IMR-90 (cell line): ENCODE data around the gene KLK1. TPM values are rescaled to one million over a fixed set of nuclear protein-coding genes. Genes with fewer than 3 reads are reported as not detected.

ENCODE experiments used
- ATAC-seq: fragments of 200-7000 bp; cut with Tn5 transposase; 2 replicates; pipeline ENCODE4 v1.9.1; 2020; ENCODE audit warnings: low read depth, mild to moderate bottlenecking, moderate library complexity
- BruUV-seq: library from RNA; stranded (reverse); fragments of 400-500 nt; replicated peaks from 2 replicates; lab custom pipeline; 2021; lab: Mats Ljungman, UMichigan
- CTCF ChIA-PET: fragments of 300-600 bp; formaldehyde crosslinking; extraction: SDS; loops from one replicate; lab custom pipeline; 2021; ENCODE audit warnings: antibody characterized with exemption; lab: Yijun Ruan, JAX
- POLR2A ChIA-PET: fragments of 300-600 bp; sonication (Branson Sonifier 250); formaldehyde crosslinking; loops from one replicate; lab custom pipeline; 2022; ENCODE audit warnings: antibody characterized with exemption; ENCODE audit not compliant: unreplicated experiment; lab: Charles Lee
- DNase-seq: peaks from one replicate; pipeline ENCODE4 v3.0.0; 2013
- H2AFZ ChIP-seq: replicated peaks from 2 replicates; pipeline ENCODE3; 2013; ENCODE audit warnings: low read length, mild to moderate bottlenecking; ENCODE audit not compliant: poor library complexity
- H2AK5ac ChIP-seq: 2 replicates; pipeline ENCODE4 v1.6.1; 2013; ENCODE audit warnings: low read depth, low read length, inconsistent platforms
- H2AK9ac ChIP-seq: replicated peaks from 2 replicates; pipeline ENCODE3; 2013; ENCODE audit warnings: mild to moderate bottlenecking, low read depth, low read length, moderate library complexity; ENCODE audit not compliant: poor library complexity
- H2BK120ac ChIP-seq: 2 replicates; pipeline ENCODE4 v1.6.1; 2013; ENCODE audit warnings: low read depth, low read length, inconsistent platforms
- H2BK15ac ChIP-seq: 3 replicates; pipeline ENCODE4 v1.6.1; 2013; ENCODE audit warnings: low read depth, low read length, inconsistent platforms
- H2BK20ac ChIP-seq: 2 replicates; pipeline ENCODE4 v1.6.1; 2013; ENCODE audit warnings: low read depth, mild to moderate bottlenecking, inconsistent platforms, low read length, moderate library complexity
- H2BK5ac ChIP-seq: 2 replicates; pipeline ENCODE4 v1.6.1; 2013; ENCODE audit warnings: mild to moderate bottlenecking, low read depth, low read length, inconsistent platforms; ENCODE audit not compliant: poor library complexity, severe bottlenecking
- H3K14ac ChIP-seq: replicated peaks from 2 replicates; pipeline ENCODE4 v1.6.1; 2013; ENCODE audit warnings: low read depth, low read length, inconsistent platforms
- H3K18ac ChIP-seq: 2 replicates; pipeline ENCODE4 v1.6.1; 2013; ENCODE audit warnings: low read depth, low read length, control low read depth
- H3K23ac ChIP-seq: 2 replicates; pipeline ENCODE4 v1.6.1; 2013; ENCODE audit warnings: low read depth, low read length, inconsistent platforms
- H3K27ac ChIP-seq: 2 replicates; pipeline ENCODE4 v1.5.1; 2013; ENCODE audit warnings: mild to moderate bottlenecking, control low read depth, low read length; ENCODE audit not compliant: insufficient read depth
- H3K27me3 ChIP-seq: 2 replicates; pipeline ENCODE4 v1.6.1; 2013; ENCODE audit warnings: low read length; ENCODE audit not compliant: control insufficient read depth, insufficient read depth
- H3K36me3 ChIP-seq: 2 replicates; pipeline ENCODE4 v1.6.1; 2013; ENCODE audit warnings: low read length, mixed read lengths; ENCODE audit not compliant: control insufficient read depth, insufficient read depth
- H3K4ac ChIP-seq: 2 replicates; pipeline ENCODE4 v1.6.1; 2013; ENCODE audit warnings: low read depth, low read length, inconsistent platforms
- H3K4me1 ChIP-seq: 2 replicates; pipeline ENCODE4 v1.6.1; 2013; ENCODE audit warnings: low read length, mixed read lengths; ENCODE audit not compliant: control insufficient read depth, insufficient read depth
- H3K4me2 ChIP-seq: 2 replicates; pipeline ENCODE4 v1.6.1; 2013; ENCODE audit warnings: low read depth, mild to moderate bottlenecking, control low read depth, low read length, moderate library complexity
- H3K4me3 ChIP-seq: 2 replicates; pipeline ENCODE4 v1.5.1; 2013; ENCODE audit warnings: low read depth, mild to moderate bottlenecking, control low read depth, low read length, moderate library complexity; ENCODE audit not compliant: insufficient read depth
- H3K56ac ChIP-seq: 2 replicates; pipeline ENCODE4 v1.6.1; 2013; ENCODE audit warnings: low read length, inconsistent platforms; ENCODE audit not compliant: insufficient read depth; ENCODE audit errors: extremely low read depth
- H3K79me1 ChIP-seq, 2 experiments: 2 replicates each; pipeline ENCODE4 v1.6.1; 2013; ENCODE audit warnings: low read length in 2 of 2, inconsistent platforms in 1 of 2, low read depth in 1 of 2
- H3K9ac ChIP-seq: 2 replicates; pipeline ENCODE4 v1.6.1; 2013; ENCODE audit warnings: low read depth, low read length, control low read depth
- H3K9me1 ChIP-seq: 2 replicates; pipeline ENCODE4 v1.6.1; 2013; ENCODE audit warnings: low read length, inconsistent platforms; ENCODE audit not compliant: insufficient read depth
- H3K9me3 ChIP-seq: 2 replicates; pipeline ENCODE4 v1.6.1; 2013; ENCODE audit warnings: low read length; ENCODE audit not compliant: control insufficient read depth, insufficient read depth
- H4K20me1 ChIP-seq: 2 replicates; pipeline ENCODE4 v1.6.1; 2013; ENCODE audit warnings: low read length, inconsistent platforms; ENCODE audit not compliant: insufficient read depth
- H4K5ac ChIP-seq: 2 replicates; pipeline ENCODE4 v1.6.1; 2013; ENCODE audit warnings: mild to moderate bottlenecking, low read depth, low read length, control low read depth
- H4K8ac ChIP-seq, 2 experiments: 2 replicates each; pipeline ENCODE4 v1.6.1; 2013; ENCODE audit warnings: low read depth in 2 of 2, low read length in 2 of 2, control low read depth in 1 of 2, inconsistent platforms in 1 of 2
- H4K91ac ChIP-seq: 2 replicates; pipeline ENCODE4 v1.6.1; 2013; ENCODE audit warnings: low read depth, low read length, inconsistent platforms; ENCODE audit not compliant: insufficient read depth
- BHLHE40 ChIP-seq: fragments of 150-350 bp; IDR thresholded peaks from 2 replicates; pipeline ENCODE4 v1.6.1; 2016; ENCODE audit warnings: mild to moderate bottlenecking, low read depth, low read length
- CEBPB ChIP-seq: IDR thresholded peaks from 2 replicates; pipeline ENCODE4 v1.6.1; 2012; ENCODE audit warnings: low read depth, low read length, improper control_type of control experiment
- CHD1 ChIP-seq: IDR thresholded peaks from 2 replicates; pipeline ENCODE4 v1.6.1; 2012; ENCODE audit warnings: low read depth, low read length, improper control_type of control experiment
- POLR2A ChIP-seq: IDR thresholded peaks from 2 replicates; pipeline ENCODE4 v1.6.1; 2012; ENCODE audit warnings: mild to moderate bottlenecking, low read depth, low read length
- SMC3 ChIP-seq: fragments of 150-350 bp; IDR thresholded peaks from 2 replicates; pipeline ENCODE4 v1.6.1; 2016; ENCODE audit warnings: low read depth, mild to moderate bottlenecking, antibody characterized with exemption, low read length, moderate library complexity
- WGBS, 2 experiments: methylation state at CpG; one replicate each; pipeline versions ENCODE4 v1.1.5 to v1.1.7; 2013; ENCODE audit warnings: missing lambda C conversion rate in 2 of 2; ENCODE audit not compliant: insufficient read length in 1 of 2; ENCODE audit errors: extremely low coverage in 2 of 2; 5-methylcytosine and 5-hydroxymethylcytosine counted together
- dilution Hi-C: fragments of 300-500 bp; cut with HindIII; formaldehyde crosslinking; loops from one replicate; pipeline ENCODE4 v1.14.3; 2018; ENCODE audit warnings: low sequenced_read_pairs; ENCODE audit not compliant: unreplicated experiment
- in situ Hi-C: fragments of 300-500 bp; cut with MboI; formaldehyde crosslinking; loops from 3 replicates; pipeline ENCODE4 v1.14.3; 2019; ENCODE audit warnings: low sequenced_read_pairs, inconsistent platforms, mixed read lengths
- intact Hi-C: fragments of 100-400 bp; cut with micrococcal nuclease; formaldehyde crosslinking; loops from 2 replicates; pipeline ENCODE4 v1.10.0; 2022
- polyA plus RNA-seq, 3 experiments: library from polyadenylated mRNA; depleted of rRNA; stranded (reverse); fragments of >200 nt; gene quantifications; 2 replicates each; pipeline ENCODE4 v1.2.3, GENCODE V29; 2012; ENCODE audit warnings: low replicate concordance in 1 of 3
- total RNA-seq: library from RNA; depleted of rRNA; stranded (reverse); fragments of >200 nt; gene quantifications from 2 replicates; pipeline ENCODE4 v1.2.3, GENCODE V29; 2012

The KLK1 gene
- total and polyA plus RNA-seq, 2 of the 4 experiments (the other 2 are of a cell fraction): not detected

- no peak overlapping the region for H3K27ac ChIP-seq
- dilution Hi-C loops (no loop called here), in situ Hi-C loops (no loop called here), intact Hi-C loops (no loop called here)
- ATAC-seq (no peak), DNase-seq (no peak)
- no peak overlapping the region for H3K56ac ChIP-seq
- H3K36me3 ChIP-seq: no peaks in the 10 kb centered on the region
- H3K4me2 ChIP-seq: no peak overlapping the region
- no TSS peak for BruUV-seq
- H3K9me3 ChIP-seq: 0 out of 2 replicates have a peak, but pooled peaks cover 4% of the 10 kb centered on the region
- no peak overlapping the region for H3K14ac ChIP-seq
- H3K9ac ChIP-seq: no peak overlapping the region
- H2AK9ac ChIP-seq: no peak overlapping the region
- no peak overlapping the region for H2AK5ac ChIP-seq
- no peak overlapping the region for H4K91ac ChIP-seq
- CTCF ChIA-PET: no interaction called here
- H3K18ac ChIP-seq: no peak overlapping the region
- no peaks in the 10 kb centered on the region for H3K4me1 ChIP-seq
- no peak overlapping the region for H2BK20ac ChIP-seq
- 100% methylated on average over 1 of the region's 4 CpGs; no CpG with 5 or more reads in 1 of the 2 experiments for WGBS, 2 experiments
- no peak overlapping the region for H3K4ac ChIP-seq
- no peaks in the 10 kb centered on the region for H3K79me1 ChIP-seq
- no peak overlapping the region for H4K5ac ChIP-seq
- no peaks in the 10 kb centered on the region for H4K20me1 ChIP-seq
- no peak overlapping the region for H3K23ac ChIP-seq
- no peak overlapping the region for H2BK5ac ChIP-seq
- no peak overlapping the region for H2AFZ ChIP-seq
- H2BK120ac ChIP-seq: no peak overlapping the region
- peaks cover 4% of the 10 kb centered on the region; the same call in 1 of the 2 replicates for H3K27me3 ChIP-seq
- no peak overlapping the region for H2BK15ac ChIP-seq
- no peak for TF ChIP-seq CHD1
- TF ChIP-seq SMC3: no peak
- TF ChIP-seq BHLHE40: no peak
- TF ChIP-seq CEBPB: no peak
- TF ChIP-seq POLR2A: no peak
- H3K9me1 ChIP-seq: no peaks in the 10 kb centered on the region
- H3K4me3 ChIP-seq: no peak overlapping the region
- POLR2A ChIA-PET: no interaction called here
- no peak overlapping the region for H4K8ac ChIP-seq
These were observed 36.3 kb upstream of the KLK1 start for GRCh38 chr19:50859849-50860248.
